NK-92 treated with Interleukin-12 subunit alpha and Interleukin-12 subunit beta, amount 100 ng/mL, for 24 hours (cell line): ENCODE results near the gene ZNF584.
A peak's percentile ranks its signal among the peaks of the same experiment; 100 is the strongest.
"Not testable (repeated sequence)": the region's sequence is repeated elsewhere in the genome, so short reads cannot be mapped to it uniquely, and the experiment has no call there.

Experiments used
- DNase-seq: peaks from one replicate; lab custom pipeline; 2025; lab: John Stamatoyannopoulos, UW

Gene ZNF584

GRCh38 chr19:58408152-58409009 is at the start of gene ZNF584:
TSS of gene ZNF584 (plus strand) at chr19:58408649. CDS start at chr19:58409148, 499 bp downstream.
- peak; percentile 89 for DNase-seq

- no peak for DNase-seq
These were observed 46.6 kb upstream of the ZNF584 start for GRCh38 chr19:58361900-58362271.

- peak; percentile 92 for DNase-seq
These were observed 46.0 kb upstream of the ZNF584 start, which contains the start of gene ZNF497 for GRCh38 chr19:58362272-58362994. TSS of gene ZNF497 (minus strand) at chr19:58362751. CDS start at chr19:58357635, 5,116 bp downstream.

DNA sequence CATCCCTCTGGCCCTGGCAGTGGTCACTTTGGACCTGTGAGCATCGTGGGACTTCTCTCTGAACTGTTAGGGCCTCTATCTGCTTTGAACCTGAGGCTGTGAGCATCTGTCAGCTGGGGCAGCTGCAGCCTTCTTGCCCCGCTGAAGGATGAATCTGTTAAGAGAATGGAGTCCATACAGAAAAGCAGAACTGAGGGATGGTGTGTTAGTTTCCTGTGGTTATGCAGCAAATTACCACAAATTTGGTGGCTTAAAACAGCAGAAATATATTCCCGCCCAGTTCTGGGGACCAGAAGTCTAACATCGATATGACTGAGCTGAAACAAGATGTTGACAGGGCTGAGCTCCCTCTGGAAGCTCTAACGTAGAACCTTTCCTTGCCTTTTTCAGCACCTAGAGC is 44.3 kb upstream of the ZNF584 start:
- no peak for DNase-seq

DNA sequence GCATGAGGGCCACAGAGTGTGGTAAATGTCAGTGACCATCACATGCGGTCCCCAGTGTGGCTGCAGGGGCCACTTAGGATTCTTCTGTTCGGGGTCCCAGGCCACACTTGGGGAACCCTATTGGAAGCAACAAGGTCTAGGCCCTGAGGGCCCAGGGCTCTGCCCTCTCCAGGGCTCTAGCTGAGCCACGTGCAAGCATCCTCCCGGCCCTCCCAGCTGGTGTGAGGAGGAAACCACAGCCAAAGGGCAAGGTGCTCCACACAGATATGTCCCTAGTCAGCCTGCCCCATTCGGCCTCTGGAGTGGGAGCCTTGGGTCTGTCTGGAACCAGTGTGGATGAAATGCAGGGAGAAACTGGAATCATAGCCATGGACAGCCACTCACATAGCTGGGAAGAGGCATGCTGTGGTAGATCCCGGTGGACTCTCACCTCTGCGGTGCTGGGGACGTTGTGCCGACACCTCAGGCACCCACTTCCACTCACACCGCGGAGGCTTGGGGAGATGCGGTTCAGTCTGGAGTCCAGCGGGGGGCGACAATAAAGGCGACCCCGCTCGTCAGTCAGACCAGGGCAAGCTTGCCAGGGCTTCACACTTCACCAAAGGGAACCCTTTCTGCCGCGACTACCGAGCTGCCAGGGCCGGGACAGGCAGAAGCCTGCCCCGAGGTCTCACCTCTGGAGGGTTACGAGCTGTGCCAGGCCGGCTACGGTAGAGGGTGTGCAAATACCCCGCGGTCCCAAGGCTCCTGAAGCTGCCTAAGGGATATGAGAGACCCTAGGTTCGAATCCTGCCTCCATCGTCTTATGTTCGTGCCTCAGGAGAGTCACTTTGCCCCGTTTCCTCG is 41.6 kb upstream of the ZNF584 start:
- DNase-seq, result no peak

DNA sequence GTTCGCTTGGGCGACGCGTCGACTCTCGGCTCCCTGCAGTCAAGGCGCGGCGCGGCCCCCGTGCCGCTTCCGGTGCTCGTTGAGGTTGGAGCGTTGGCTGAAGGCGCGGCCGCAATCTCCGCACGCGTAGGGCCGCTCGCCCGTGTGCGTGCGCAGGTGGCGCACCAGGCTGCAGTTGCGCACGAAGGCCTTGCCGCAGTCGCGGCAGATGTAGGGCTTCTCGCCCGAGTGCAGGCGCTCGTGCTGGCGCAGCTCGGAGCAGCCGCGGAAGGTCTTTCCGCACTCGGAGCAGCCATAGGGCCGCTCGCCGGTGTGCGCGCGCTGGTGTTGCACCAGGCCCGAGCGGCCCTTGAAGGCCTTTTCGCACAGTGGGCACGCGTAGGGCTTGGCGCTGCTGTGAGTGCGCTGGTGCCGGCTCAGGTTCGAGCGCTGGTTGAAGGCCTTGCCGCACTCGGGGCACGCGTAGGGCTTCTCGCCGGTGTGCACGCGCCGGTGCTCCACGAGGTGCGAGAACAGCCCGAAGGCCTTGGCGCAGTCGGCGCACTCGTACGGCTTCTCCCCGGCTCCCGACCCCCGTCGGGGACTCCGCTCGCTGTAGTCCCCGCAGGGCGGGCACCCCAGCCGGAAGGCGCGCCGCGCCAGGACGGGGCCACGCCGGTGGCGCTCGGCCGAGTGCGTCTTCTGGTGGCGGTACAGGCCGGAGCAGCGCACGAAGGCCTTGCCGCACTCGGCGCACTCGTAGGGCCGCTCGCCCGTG is 40.6 kb upstream of the ZNF584 start:
- no peak for DNase-seq

DNA sequence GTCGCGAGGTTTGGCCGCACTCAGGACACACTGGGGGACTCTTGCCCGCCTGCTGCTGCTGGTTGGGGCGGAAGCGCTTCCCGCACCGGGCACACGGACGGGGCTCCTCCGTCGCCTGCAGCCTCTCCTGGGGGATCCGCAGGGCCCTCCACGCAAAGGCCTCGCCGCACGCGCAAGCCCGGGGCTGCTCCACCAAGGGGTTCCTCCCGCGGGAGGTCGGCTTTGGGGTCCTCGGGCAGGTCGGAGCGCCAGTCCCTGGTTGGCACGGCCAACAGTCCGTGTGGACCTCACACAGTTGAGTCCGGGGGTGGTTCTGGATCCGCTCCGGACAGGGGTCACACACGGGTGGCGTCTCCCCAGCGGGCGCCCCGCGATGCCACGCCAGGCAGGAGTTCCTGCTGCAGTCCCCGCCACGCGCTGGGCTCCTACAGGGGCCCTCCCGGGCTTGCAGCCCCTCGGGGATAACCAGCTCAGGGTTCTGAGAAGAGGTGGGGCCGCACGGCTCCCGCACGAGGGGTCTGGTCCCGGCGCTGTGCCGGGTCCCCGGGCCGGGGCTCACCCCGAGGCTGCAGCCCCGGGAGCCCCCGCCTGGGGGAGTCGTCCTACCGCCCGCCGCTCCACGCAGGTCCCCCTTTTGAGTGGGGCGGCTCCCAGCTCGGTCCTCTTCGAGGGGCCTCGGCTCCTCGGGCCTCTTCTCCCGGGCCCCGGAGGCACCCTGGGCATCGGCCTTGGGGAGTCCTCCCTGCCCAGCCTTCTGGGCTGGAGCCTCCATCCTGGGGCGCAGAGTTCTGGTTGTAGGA is 39.7 kb upstream of the ZNF584 start:
- DNase-seq, result no peak

DNA sequence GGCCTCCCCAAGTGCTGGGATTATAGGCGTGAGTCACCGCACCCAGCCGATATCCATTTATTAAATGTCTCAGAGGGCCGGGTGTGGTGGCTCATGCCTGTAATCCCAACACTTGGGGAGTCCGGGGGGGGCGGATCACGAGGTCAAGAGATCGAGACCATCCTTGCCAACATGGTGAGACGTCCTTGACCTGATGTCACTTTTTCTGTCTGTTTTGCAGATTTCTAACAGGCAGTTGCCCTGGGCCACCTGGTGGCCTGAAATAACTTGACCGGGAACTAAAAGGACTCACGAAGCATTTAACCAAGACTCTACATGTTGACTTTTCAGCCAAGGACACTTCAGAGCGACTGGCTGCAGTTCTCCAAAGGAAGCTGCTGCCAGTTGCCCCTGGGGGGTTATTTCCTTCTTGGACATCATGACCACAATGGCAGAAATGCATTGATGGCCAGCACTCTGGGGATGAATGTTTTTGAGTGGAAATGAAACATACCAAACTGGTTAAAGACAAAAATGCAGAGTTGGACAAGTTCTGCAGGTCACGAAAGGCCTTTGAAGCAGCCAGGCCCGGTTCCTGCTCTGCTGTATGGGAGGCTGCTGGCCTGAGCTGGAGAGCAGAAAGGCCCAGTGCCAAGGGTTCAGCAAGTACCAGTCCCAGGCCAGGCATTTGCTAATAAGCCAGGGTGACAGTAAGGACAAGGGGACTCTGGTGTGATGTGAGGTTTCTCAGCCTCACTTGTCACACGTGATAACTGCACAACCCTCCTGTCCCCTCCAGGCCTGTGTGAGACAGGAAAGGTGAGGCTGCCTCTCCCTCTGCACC is 35.9 kb upstream of the ZNF584 start:
- no peak for DNase-seq

DNA sequence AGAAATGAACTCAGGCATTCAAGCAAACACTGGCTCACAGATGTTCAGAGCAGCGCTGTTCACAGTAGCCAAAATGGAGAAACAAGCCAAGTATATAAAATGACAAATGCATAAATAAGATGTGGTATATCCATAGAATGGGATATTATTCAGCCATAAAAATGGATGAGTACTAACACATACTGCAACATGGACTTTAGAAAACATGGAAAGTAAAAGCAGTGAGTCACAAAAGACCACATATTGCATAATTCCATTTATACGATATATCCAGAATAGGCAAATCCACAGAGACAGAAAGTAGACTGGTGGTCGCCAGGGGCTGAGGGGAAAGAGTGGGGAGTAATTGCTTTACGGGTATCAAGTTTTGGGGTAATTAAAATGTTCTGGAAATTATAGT is 34.2 kb upstream of the ZNF584 start:
- no peak for DNase-seq

DNA sequence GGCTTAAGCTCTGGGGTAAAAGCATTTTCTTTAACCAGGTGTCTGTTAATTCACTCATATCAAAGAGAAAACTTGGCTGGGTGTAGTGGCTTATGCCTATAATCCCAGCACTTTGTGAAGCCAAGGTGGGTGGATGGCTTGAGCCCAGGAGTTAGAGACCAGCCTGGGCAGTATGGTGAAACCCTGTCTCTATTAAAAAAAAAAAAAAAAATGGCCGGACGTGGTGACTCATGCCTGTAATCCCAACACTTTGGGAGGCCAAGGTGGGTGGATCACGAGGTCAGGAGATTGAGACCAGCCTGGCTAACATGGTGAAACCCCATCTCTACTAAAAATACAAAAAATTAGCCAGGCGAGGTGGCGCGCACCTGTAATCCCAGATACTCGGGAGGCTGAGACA is 31.7 kb upstream of the ZNF584 start:
- not testable (repeated sequence) for DNase-seq

DNA sequence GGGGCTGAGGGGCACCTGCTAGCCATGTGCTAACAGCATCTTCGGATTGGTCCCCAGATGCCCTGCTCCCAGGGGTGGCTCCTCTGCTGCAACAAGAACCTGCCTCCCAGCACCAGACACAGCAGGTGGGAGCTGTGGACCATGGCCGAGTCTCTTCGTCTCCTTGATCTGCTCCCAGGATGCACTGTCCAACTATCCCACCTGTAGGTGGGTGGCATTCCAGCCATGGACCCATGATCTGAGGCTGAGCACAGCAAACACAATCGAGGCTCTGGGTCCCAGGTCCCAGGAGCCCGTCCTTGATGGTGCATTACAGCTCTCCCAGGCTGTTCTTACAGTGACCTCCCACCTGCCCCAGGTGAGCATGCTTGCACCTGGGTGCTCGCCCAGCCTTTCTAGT is 29.2 kb upstream of the ZNF584 start:
- no peak for DNase-seq

GRCh38 chr19:58380037-58380661 is 28.3 kb upstream of the ZNF584 start:
- DNase-seq, result no peak

- peak; percentile 99 for DNase-seq
These were observed 27.6 kb upstream of the ZNF584 start, which contains the start of gene ZNF837 for GRCh38 chr19:58380662-58381459. TSS of gene ZNF837 (minus strand) at chr19:58381030. CDS start at chr19:58369332, 11,698 bp downstream.

DNA sequence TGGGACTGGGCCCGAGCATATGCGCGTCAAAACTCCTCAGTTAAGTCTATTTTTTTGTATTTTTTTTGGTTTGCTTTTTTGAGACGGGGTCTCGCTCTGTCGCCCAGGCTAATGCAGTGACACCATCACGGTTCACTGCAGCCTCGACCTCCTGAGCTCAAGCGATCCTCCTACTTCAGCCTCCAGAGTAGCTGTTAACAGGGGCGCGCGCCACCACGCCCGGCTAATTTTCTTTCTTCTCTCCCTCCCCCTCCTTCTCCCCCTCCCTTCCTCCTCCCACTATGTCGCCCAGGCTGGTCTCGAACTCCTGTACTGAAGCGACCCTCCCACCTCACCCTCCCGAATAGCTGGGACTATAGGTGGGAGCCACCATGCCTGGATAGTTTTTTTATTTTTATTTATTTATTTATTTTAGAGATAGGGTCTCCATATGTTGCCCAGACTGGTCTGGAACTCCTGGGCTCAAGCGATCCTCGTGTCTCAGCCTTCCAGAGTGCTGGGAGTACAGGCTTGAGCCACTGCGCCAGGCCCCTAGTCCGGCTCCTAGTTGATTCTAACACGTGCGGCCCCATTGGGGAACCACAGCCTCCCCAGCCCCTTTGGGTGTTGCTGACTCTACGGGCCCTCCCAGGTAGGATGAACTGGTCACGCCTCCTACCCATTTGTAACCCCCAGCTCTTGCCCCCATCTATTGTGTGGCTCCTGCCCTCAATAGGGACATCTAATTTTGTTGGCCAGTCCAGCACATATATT is 26.8 kb upstream of the ZNF584 start:
- no peak for DNase-seq

DNA sequence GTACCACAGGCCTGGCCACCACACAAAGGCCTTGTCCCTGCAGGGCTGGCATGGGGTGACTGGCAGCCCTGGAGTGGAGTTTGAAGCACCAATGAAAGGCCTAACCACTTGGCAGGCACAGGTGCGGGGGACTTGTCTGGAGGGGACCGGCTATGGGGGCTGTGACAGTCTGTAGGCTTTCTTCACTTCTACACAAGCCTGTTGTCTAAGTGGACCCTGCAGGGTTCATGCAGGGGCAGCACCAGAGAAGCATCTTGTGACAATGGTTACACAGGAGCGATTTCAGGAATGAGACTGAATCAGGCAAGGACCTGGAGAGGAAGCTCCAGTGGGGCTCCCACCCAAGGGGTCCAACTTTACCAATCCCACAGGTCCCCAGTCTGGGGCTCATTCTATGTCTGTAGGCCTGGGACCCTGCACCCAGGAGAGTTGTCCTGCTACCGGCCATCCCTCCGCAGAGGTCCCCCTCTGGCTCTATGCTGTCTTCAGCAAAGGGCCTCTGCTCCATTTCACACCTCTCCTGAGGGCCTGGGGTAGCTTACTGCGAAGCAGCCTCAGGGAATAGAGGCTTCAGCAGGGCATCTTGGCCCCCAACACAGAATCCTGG is 25.3 kb upstream of the ZNF584 start:
- DNase-seq, result no peak

DNA sequence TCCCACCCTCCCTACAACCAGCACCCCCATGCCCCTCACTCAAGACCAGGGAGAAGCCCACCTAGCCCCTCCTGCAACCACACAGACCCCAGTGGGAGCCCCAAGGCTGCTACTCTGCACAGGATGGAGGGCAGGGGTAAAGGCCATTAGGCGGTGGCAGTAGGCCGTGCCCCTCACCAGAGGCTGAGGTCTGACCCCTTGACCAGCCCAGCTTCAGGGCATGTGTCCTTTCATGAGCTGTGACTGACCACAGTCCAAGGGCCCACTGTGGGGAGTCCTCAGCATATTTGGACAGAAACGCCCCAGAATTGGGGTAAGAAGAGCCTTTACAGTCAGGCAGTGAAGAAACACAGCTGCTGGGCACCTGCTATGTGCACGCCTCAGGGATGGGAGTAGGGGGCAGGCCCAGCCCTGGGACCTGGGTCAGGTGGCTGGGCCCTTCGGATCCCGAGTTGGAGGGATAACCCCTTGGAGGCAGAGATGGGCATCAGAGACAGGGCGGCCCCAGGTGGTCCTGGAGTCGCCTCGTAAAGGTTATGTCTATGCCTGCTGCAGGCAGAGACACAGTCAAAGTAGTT is 23.0 kb upstream of the ZNF584 start:
- no peak for DNase-seq
